Measurements from ENCODE around the gene SLC2A13.

GRCh38 chr12:40137252-40137651, 31.4 kb upstream of the SLC2A13 start:
- no peak for TF ChIP-seq CTCF (tag by site-specific recombination; IDR thresholded peaks at IDR 0.05)
- TF ChIP-seq ZNF624 (tag by site-specific recombination; IDR thresholded peaks at IDR 0.05) = no peak
- no peak for TF ChIP-seq ZBTB7A (tag by site-specific recombination; IDR thresholded peaks at IDR 0.05; ENCODE audit: low read depth)
- TF ChIP-seq BCL11B (tag by site-specific recombination; IDR thresholded peaks at IDR 0.05; ENCODE audit: low read depth) = no peak
- no peak for TF ChIP-seq REST (tag by site-specific recombination; IDR thresholded peaks at IDR 0.05)
- no peak for TF ChIP-seq ZNF623 (tag by site-specific recombination; IDR thresholded peaks at IDR 0.05)
- no peak for TF ChIP-seq ZSCAN5A (tag by site-specific recombination; IDR thresholded peaks at IDR 0.05)
- TF ChIP-seq ZBTB1 (tag by site-specific recombination; IDR thresholded peaks at IDR 0.05) = no peak
- TF ChIP-seq PATZ1 (tag by site-specific recombination; IDR thresholded peaks at IDR 0.05) = no peak

Measured in HEK293 (cell line).